CD4-positive, alpha-beta T cell treated with Interleukin-6 for 4 hours (primary cell): ENCODE measurements around the gene URAD.
"Not testable (repeated sequence)": the region's sequence is repeated elsewhere in the genome, so short reads cannot be mapped to it uniquely, and the experiment has no call there.

ENCODE experiments used
- DNase-seq: peaks from one replicate; pipeline ENCODE4 v3.0.0-alpha.2; 2020; ENCODE audit warnings: mixed read lengths

Gene URAD

GRCh38 chr13:27988520-27988919 is at the start of gene URAD:
URAD (minus strand) TSS chr13:27988693; CDS start chr13:27988637, 56 bp downstream.
- no peak for DNase-seq

- no peak for DNase-seq
These were observed 48.9 kb upstream of the URAD start for GRCh38 chr13:28037399-28037798.

- no peak for DNase-seq
These were observed 46.8 kb upstream of the URAD start for GRCh38 chr13:28035146-28035782.

- no peak for DNase-seq
These were observed 45.6 kb upstream of the URAD start for GRCh38 chr13:28033894-28034655.

- DNase-seq = not testable (repeated sequence)
These were observed 43.9 kb upstream of the URAD start for GRCh38 chr13:28032438-28032837.

- DNase-seq = no peak
These were observed 43.4 kb upstream of the URAD start for GRCh38 chr13:28031896-28032288.

- DNase-seq = peak; percentile 2
These were observed 42.9 kb upstream of the URAD start for GRCh38 chr13:28031220-28031895.

GRCh38 chr13:28027607-28028364 is 39.3 kb upstream of the URAD start:
- DNase-seq = no peak

- no peak for DNase-seq
These were observed 38.6 kb upstream of the URAD start for GRCh38 chr13:28027071-28027470.

GRCh38 chr13:28026508-28026907 is 38.0 kb upstream of the URAD start:
- no peak for DNase-seq

- no peak for DNase-seq
These were observed 34.5 kb upstream of the URAD start for GRCh38 chr13:28022848-28023518.

GRCh38 chr13:28014301-28014700 is 25.8 kb upstream of the URAD start:
- no peak for DNase-seq

GRCh38 chr13:28013482-28013881 is 25.0 kb upstream of the URAD start:
- no peak for DNase-seq

- DNase-seq = no peak
These were observed 24.4 kb upstream of the URAD start for GRCh38 chr13:28012896-28013295.

- DNase-seq = no peak
These were observed 23.9 kb upstream of the URAD start for GRCh38 chr13:28012383-28012782.

GRCh38 chr13:28010046-28010445 is 21.6 kb upstream of the URAD start:
- DNase-seq = no peak

GRCh38 chr13:28005016-28005415 is 16.5 kb upstream of the URAD start:
- not testable (repeated sequence) for DNase-seq

GRCh38 chr13:28002886-28003698 is 14.6 kb upstream of the URAD start:
- DNase-seq = no peak

GRCh38 chr13:28001837-28002473 is 13.5 kb upstream of the URAD start:
- DNase-seq = no peak

- no peak for DNase-seq
These were observed 12.6 kb upstream of the URAD start for GRCh38 chr13:28001049-28001448.

- no peak for DNase-seq
These were observed 12.1 kb upstream of the URAD start for GRCh38 chr13:28000567-28000966.
